ENCODE measurements around the gene CD59. TPM values are rescaled to one million over a fixed set of nuclear protein-coding genes. Genes with fewer than 3 reads are reported as not detected.
"Not testable (repeated sequence)": the region's sequence is repeated elsewhere in the genome, so short reads cannot be mapped to it uniquely, and the experiment has no call there.

CD59 gene
- total RNA-seq, 2 donors from 2014 or later = 368 to 529 TPM

GRCh38 chr11:33708985-33709384 is 27.2 kb downstream of the CD59 start:
- peaks cover 36% of the 10 kb centered on the region for H3K36me3 ChIP-seq
- ATAC-seq (ENCODE audit: insufficient number of reproducible peaks, low FRiP score, low read depth) = no peak

GRCh38 chr11:33707831-33708230 is 28.4 kb downstream of the CD59 start:
- H3K4me3 ChIP-seq; H3K27me3 ChIP-seq (replicated peaks; ENCODE audit: insufficient read depth); H3K9me3 ChIP-seq; DNase-seq (ENCODE audit: low spot score); H3K27ac ChIP-seq; ATAC-seq (ENCODE audit: insufficient number of reproducible peaks, low FRiP score, low read depth): not testable (repeated sequence)
- H3K36me3 ChIP-seq = peaks cover 29% of the 10 kb centered on the region
- peaks cover 7 to 11% of the 10 kb centered on the region in 2 donors for H3K4me1 ChIP-seq (ENCODE audit: control insufficient read depth in 1 of 2, low read depth in 2 of 2)

More at GRCh38 chr11:33708985-33709384, 27.2 kb downstream of the CD59 start:
- Histone ChIP-seq H3K27ac (no peak overlapping the region), H3K4me3 (no peak overlapping the region), H3K4me1 (ENCODE audit: control insufficient read depth in 1 of 2, low read depth in 2 of 2) (peaks cover 2 to 4% of the 10 kb centered on the region in 2 donors), H3K27me3 (replicated peaks; ENCODE audit: insufficient read depth) (no peaks in the 10 kb centered on the region), H3K9me3 (no peaks in the 10 kb centered on the region)
- DNase-seq (ENCODE audit: low spot score) = no peak
- TF ChIP-seq, protein P1, sequence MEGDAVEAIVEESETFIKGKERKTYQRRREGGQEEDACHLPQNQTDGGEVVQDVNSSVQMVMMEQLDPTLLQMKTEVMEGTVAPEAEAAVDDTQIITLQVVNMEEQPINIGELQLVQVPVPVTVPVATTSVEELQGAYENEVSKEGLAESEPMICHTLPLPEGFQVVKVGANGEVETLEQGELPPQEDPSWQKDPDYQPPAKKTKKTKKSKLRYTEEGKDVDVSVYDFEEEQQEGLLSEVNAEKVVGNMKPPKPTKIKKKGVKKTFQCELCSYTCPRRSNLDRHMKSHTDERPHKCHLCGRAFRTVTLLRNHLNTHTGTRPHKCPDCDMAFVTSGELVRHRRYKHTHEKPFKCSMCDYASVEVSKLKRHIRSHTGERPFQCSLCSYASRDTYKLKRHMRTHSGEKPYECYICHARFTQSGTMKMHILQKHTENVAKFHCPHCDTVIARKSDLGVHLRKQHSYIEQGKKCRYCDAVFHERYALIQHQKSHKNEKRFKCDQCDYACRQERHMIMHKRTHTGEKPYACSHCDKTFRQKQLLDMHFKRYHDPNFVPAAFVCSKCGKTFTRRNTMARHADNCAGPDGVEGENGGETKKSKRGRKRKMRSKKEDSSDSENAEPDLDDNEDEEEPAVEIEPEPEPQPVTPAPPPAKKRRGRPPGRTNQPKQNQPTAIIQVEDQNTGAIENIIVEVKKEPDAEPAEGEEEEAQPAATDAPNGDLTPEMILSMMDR (IDR thresholded peaks at IDR 0.05) = no peak

DNA sequence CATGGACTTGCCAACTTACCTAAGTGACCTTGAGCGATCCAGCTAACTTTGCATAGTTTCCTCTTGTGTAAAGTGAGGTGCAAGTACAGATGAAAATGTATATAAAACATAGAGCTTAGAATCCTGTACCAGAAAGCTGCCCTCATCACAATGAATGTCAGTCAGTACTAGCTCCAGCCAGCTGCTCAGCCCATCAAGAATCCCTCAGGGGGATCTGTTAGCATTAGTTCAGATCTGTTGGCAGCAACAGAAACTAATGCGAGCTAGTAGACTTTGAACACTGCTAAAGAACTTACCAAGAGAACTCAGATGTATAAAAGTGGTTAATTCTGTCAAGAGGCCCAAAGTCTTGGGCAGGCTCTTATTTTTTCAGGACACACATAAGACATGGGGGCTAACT is 29.3 kb downstream of the CD59 start:
- Histone ChIP-seq H3K36me3 (peaks cover 29% of the 10 kb centered on the region), H3K9me3 (no peaks in the 10 kb centered on the region), H3K27ac (no peak overlapping the region), H3K4me3 (no peak overlapping the region), H3K4me1 (ENCODE audit: control insufficient read depth in 1 of 2, low read depth in 2 of 2) (peaks cover 7 to 13% of the 10 kb centered on the region in 2 donors), H3K27me3 (replicated peaks; ENCODE audit: insufficient read depth) (no peaks in the 10 kb centered on the region)
- TF ChIP-seq, protein P1 (IDR thresholded peaks at IDR 0.05) = no peak
- DNase-seq (ENCODE audit: low spot score) (no peak), ATAC-seq (ENCODE audit: insufficient number of reproducible peaks, low FRiP score, low read depth) (no peak)

- Histone ChIP-seq H3K36me3 (peaks cover 29% of the 10 kb centered on the region), H3K4me1 (ENCODE audit: control insufficient read depth in 1 of 2, low read depth in 2 of 2) (peaks cover 9 to 17% of the 10 kb centered on the region in 2 donors), H3K27ac (no peak overlapping the region)
Measured at GRCh38 chr11:33706546-33706945, 29.7 kb downstream of the CD59 start.

DNA sequence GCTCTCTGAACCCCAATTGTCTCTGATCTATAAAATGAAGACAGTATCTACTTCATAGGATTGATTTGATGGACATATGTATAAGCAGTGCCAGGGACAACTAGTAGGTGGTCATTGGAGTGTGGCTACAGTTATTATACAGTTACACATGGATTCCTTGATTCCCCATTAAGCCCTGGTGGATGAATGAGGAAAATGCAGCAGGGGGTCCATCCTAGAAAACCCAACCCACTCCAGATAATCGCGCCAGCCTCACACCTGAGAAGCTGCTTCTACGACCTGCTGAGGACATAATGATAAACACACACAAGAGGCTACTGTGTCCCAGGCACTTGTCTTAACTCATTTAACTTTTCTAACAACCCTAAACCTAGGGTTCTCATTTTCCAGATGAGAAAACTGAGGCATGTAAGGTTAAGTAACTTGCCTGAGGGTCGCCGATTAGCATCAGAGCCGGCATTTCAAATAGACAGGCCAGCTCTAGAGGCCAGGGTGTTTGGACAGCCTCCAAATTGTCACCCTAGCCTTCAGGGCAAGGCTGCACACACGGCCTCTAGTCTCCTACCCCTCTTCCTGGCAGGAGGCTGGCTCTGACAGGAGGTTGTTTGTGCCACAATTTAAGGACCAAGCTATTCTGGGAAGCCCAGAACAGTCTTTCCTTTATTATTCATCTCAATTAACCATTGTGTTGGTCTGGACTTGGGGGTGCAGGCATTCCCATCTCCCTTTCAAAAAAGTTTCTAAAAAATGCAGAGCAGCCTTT is 31.8 kb downstream of the CD59 start:
- Histone ChIP-seq H3K36me3 (peaks cover 20% of the 10 kb centered on the region), H3K4me3 (no peak overlapping the region), H3K27ac (peak overlapping the region in 1 of 2 donors; percentile 27), H3K27me3 (replicated peaks; ENCODE audit: insufficient read depth) (no peaks in the 10 kb centered on the region), H3K4me1 (ENCODE audit: control insufficient read depth in 1 of 2, low read depth in 2 of 2) (peaks cover 14 to 23% of the 10 kb centered on the region in 2 donors), H3K9me3 (no peaks in the 10 kb centered on the region)
- ATAC-seq (ENCODE audit: insufficient number of reproducible peaks, low FRiP score, low read depth) = no peak
- TF ChIP-seq, protein P1 (IDR thresholded peaks at IDR 0.05) = no peak
- DNase-seq (ENCODE audit: low spot score) = no peak

More at GRCh38 chr11:33706546-33706945, 29.7 kb downstream of the CD59 start:
- TF ChIP-seq, protein P1 (IDR thresholded peaks at IDR 0.05) = no peak
- Histone ChIP-seq H3K4me3 (no peak overlapping the region), H3K27me3 (replicated peaks; ENCODE audit: insufficient read depth) (no peaks in the 10 kb centered on the region), H3K9me3 (no peaks in the 10 kb centered on the region)
- DNase-seq (ENCODE audit: low spot score) = no peak
- ATAC-seq (ENCODE audit: insufficient number of reproducible peaks, low FRiP score, low read depth) = no peak
